GM12892 (cell line): ENCODE measurements around the gene CAMTA2.
"Not testable (repeated sequence)": the region's sequence is repeated elsewhere in the genome, so short reads cannot be mapped to it uniquely, and the experiment has no call there.

Source experiments
- DNase-seq: peaks from one replicate; pipeline ENCODE4 v3.0.0; 2011; ENCODE audit not compliant: insufficient read length
- FAIRE-seq: peaks from 2 replicates; lab custom pipeline; 2011; peaks lifted over from hg19 to GRCh38; lab: Jason Lieb, UNC
- POLR2A ChIP-seq: IDR thresholded peaks from 2 replicates; pipeline ENCODE4 v1.6.1; 2011; ENCODE audit warnings: low read depth, low read length, control low read depth
- POLR2AphosphoS5 ChIP-seq: IDR thresholded peaks from 2 replicates; pipeline ENCODE4 v1.6.1; 2011; ENCODE audit warnings: low read depth, low read length, control low read depth
- TAF1 ChIP-seq: IDR thresholded peaks from 2 replicates; pipeline ENCODE4 v1.6.1; 2011; ENCODE audit warnings: low read depth, mild to moderate bottlenecking, control low read depth, low read length, borderline replicate concordance

Gene CAMTA2

GRCh38 chr17:4933646-4934045 lies 53.8 kb downstream of the CAMTA2 start:
- no peak for FAIRE-seq
- DNase-seq, result no peak
- TF ChIP-seq TAF1 (no peak), POLR2A (no peak), POLR2AphosphoS5 (no peak)

- no peak for TF ChIP-seq POLR2A
- TF ChIP-seq TAF1, result no peak
- TF ChIP-seq POLR2AphosphoS5, result no peak
- DNase-seq (no peak), FAIRE-seq (peak; percentile 62)
Observed at GRCh38 chr17:4932756-4933155, 54.7 kb downstream of the CAMTA2 start.

- FAIRE-seq (peak; percentile 82), DNase-seq (no peak)
- TF ChIP-seq POLR2A, result no peak
- TF ChIP-seq POLR2AphosphoS5, result no peak
- TF ChIP-seq TAF1, result no peak
Observed at GRCh38 chr17:4931963-4932362, 55.5 kb downstream of the CAMTA2 start, which contains the start of gene GP1BA. Gene GP1BA, plus strand, starts transcription at chr17:4932277. Its CDS starts 328 bp downstream, at chr17:4932605.

GRCh38 chr17:4928881-4929280 lies 58.6 kb downstream of the CAMTA2 start:
- DNase-seq, result no peak
- no peak for FAIRE-seq
- TF ChIP-seq TAF1 (no peak), POLR2A (no peak), POLR2AphosphoS5 (no peak)

- FAIRE-seq, result peak; percentile 33
Observed at GRCh38 chr17:4926577-4927335, 60.7 kb downstream of the CAMTA2 start.

GRCh38 chr17:4921320-4921719 lies 66.2 kb downstream of the CAMTA2 start:
- DNase-seq (no peak), FAIRE-seq (no peak)
- TF ChIP-seq POLR2AphosphoS5 (no peak), POLR2A (no peak), TAF1 (no peak)

More at GRCh38 chr17:4926577-4927335, 60.7 kb downstream of the CAMTA2 start:
- not testable (repeated sequence) for DNase-seq

GRCh38 chr17:4920351-4921048 lies 67.0 kb downstream of the CAMTA2 start:
- FAIRE-seq, result no peak
- DNase-seq, result no peak
- TF ChIP-seq TAF1 (no peak), POLR2AphosphoS5 (no peak), POLR2A (no peak)

- DNase-seq (no peak), FAIRE-seq (no peak)
- TF ChIP-seq POLR2AphosphoS5 (no peak), TAF1 (no peak), POLR2A (no peak)
Observed at GRCh38 chr17:4919511-4920047, 67.9 kb downstream of the CAMTA2 start.
